HL-60 (cell line): ENCODE data around the gene ZNF418.
"Not testable (repeated sequence)": the region's sequence is repeated elsewhere in the genome, so short reads cannot be mapped to it uniquely, and the experiment has no call there.

ENCODE experiments used
- DNase-seq, 2 experiments: peaks; one replicate each; pipeline ENCODE4 v3.0.0-alpha.2; 2010 to 2020; ENCODE audit warnings: low read depth in 1 of 2, low spot score in 1 of 2
- H3K27ac ChIP-seq: fragments of 250-450 bp; sonication (Bioruptor Pico); replicated peaks from 2 replicates; pipeline ENCODE4 v1.5.1; 2020; ENCODE audit warnings: mild to moderate bottlenecking, moderate library complexity
- H3K27me3 ChIP-seq: fragments of 250-450 bp; sonication (Bioruptor Pico); 2 replicates; pipeline ENCODE4 v1.5.1; 2021; ENCODE audit warnings: mild to moderate bottlenecking, moderate library complexity; ENCODE audit not compliant: insufficient read depth, poor library complexity, severe bottlenecking
- H3K4me3 ChIP-seq: replicated peaks from 2 replicates; pipeline ENCODE4 v1.5.1; 2011; ENCODE audit warnings: mild to moderate bottlenecking, control low read depth, low read length; ENCODE audit not compliant: insufficient read depth
- CTCF ChIP-seq: IDR thresholded peaks from one replicate; pipeline ENCODE4 v1.5.1; 2011; ENCODE audit warnings: low read length, control low read depth, inconsistent platforms; ENCODE audit not compliant: insufficient read depth
- GABPA ChIP-seq: IDR thresholded peaks from 2 replicates; pipeline ENCODE4 v1.6.1; 2012; ENCODE audit warnings: low read depth
- POLR2AphosphoS5 ChIP-seq: IDR thresholded peaks from 2 replicates; pipeline ENCODE4 v1.6.1; 2012; ENCODE audit warnings: low read depth
- REST ChIP-seq: IDR thresholded peaks from 2 replicates; pipeline ENCODE4 v1.6.1; 2012; ENCODE audit warnings: low read depth; ENCODE audit not compliant: insufficient replicate concordance
- SPI1 ChIP-seq: IDR thresholded peaks from 2 replicates; pipeline ENCODE4 v1.6.1; 2012; ENCODE audit warnings: low read depth, mild to moderate bottlenecking, borderline replicate concordance

ZNF418 gene

GRCh38 chr19:57888107-57888559, 47.1 kb downstream of the ZNF418 start:
- peak overlapping the region; percentile 85 for H3K4me3 ChIP-seq
- TF ChIP-seq POLR2AphosphoS5 (no peak), CTCF (no peak), REST (no peak), GABPA (no peak), SPI1 (no peak)
- no peaks in the 10 kb centered on the region for H3K27me3 ChIP-seq
- H3K27ac ChIP-seq = peak overlapping the region; percentile 92
- DNase-seq = no peak

- no peak for DNase-seq
- H3K4me3 ChIP-seq = peak overlapping the region; percentile 85
- H3K27me3 ChIP-seq = no peaks in the 10 kb centered on the region
- peak overlapping the region; percentile 92 for H3K27ac ChIP-seq
- TF ChIP-seq POLR2AphosphoS5 (no peak), CTCF (no peak), REST (no peak)
Measured at GRCh38 chr19:57887195-57887941, 47.8 kb downstream of the ZNF418 start.

GRCh38 chr19:57886046-57886445, 49.2 kb downstream of the ZNF418 start:
- TF ChIP-seq CTCF = no peak
- TF ChIP-seq GABPA = no peak
- no peak for TF ChIP-seq REST
- TF ChIP-seq SPI1 = no peak
- no peak for TF ChIP-seq POLR2AphosphoS5
- DNase-seq = no peak
- Histone ChIP-seq H3K27me3 (no peaks in the 10 kb centered on the region), H3K4me3 (no peak overlapping the region), H3K27ac (no peak overlapping the region)

- not testable (repeated sequence) for H3K4me3 ChIP-seq, H3K27ac ChIP-seq, DNase-seq, H3K27me3 ChIP-seq
Measured at GRCh38 chr19:57873883-57874799, 61.1 kb downstream of the ZNF418 start.
